ENCODE data around the gene HIPK3.

DNA sequence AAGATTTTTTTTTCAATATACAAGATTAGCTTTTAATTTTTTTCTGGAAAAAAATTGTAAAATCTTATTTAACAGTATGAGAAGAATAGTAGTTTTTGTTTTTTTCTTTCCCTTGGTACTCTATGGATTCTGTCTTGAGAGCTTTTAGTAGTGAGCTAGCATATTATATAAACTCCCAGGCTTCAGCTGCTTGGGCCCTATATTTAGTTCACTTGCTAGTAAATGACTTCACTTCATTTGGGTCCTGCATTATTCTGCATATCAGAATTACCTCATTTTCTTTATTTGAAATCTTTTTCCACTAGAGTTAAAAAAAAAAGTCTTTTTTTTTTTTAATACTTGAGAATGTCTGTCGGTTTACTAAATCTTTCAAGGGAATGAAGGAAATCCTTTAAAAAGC, 33.1 kb downstream of the HIPK3 start:
- no peak for TF ChIP-seq POLR2AphosphoS5 (IDR thresholded peaks at IDR 0.05; ENCODE audit: low read depth, low read length)
- TF ChIP-seq TAF1 (IDR thresholded peaks at IDR 0.05; ENCODE audit: low read depth, low read length), result no peak
- no peak for TF ChIP-seq POLR2A (IDR thresholded peaks at IDR 0.05; ENCODE audit: low read depth, low read length)

All from GM12891 (cell line).